WERI-Rb-1 (cell line): ENCODE data around the gene MRPS34.
A peak's percentile ranks its signal among the peaks of the same experiment; 100 is the strongest.

Experiments
- DNase-seq: peaks from one replicate; pipeline ENCODE4 v3.0.0-alpha.2; 2020
- H3K27ac ChIP-seq: fragments of 250-450 bp; sonication (Bioruptor Pico); 2 replicates; pipeline ENCODE4 v1.5.1; 2020; ENCODE audit warnings: mild to moderate bottlenecking, moderate library complexity
- H3K27me3 ChIP-seq: fragments of 250-450 bp; sonication (Bioruptor Pico); 2 replicates; pipeline ENCODE4 v1.5.1; 2021; ENCODE audit warnings: mild to moderate bottlenecking, low read depth, moderate library complexity; ENCODE audit not compliant: insufficient read depth, severe bottlenecking
- H3K36me3 ChIP-seq: fragments of 250-450 bp; sonication (Bioruptor Pico); 2 replicates; pipeline ENCODE4 v1.5.1; 2020; ENCODE audit warnings: mild to moderate bottlenecking, moderate library complexity
- H3K4me3 ChIP-seq: 2 replicates; pipeline ENCODE4 v1.5.1; 2011; ENCODE audit warnings: low read depth, mild to moderate bottlenecking, control low read depth, low read length
- H3K9me3 ChIP-seq: fragments of 250-450 bp; sonication (Bioruptor Pico); 2 replicates; pipeline ENCODE4 v1.5.1; 2021; ENCODE audit warnings: mild to moderate bottlenecking, moderate library complexity; ENCODE audit not compliant: severe bottlenecking
- CTCF ChIP-seq: IDR thresholded peaks from 2 replicates; pipeline ENCODE4 v1.5.1; 2011; ENCODE audit warnings: low read depth, mild to moderate bottlenecking, control low read depth, inconsistent platforms, low read length

Gene MRPS34

GRCh38 chr16:1775006-1775845 is 2.3 kb upstream of the MRPS34 start:
- H3K4me3 ChIP-seq: no peak overlapping the region
- peaks cover 64% of the 10 kb centered on the region for H3K36me3 ChIP-seq
- no peaks in the 10 kb centered on the region for H3K9me3 ChIP-seq
- no peak for TF ChIP-seq CTCF
- no peaks in the 10 kb centered on the region for H3K27me3 ChIP-seq
- DNase-seq: no peak
- H3K27ac ChIP-seq: peak overlapping the region; percentile 78

GRCh38 chr16:1774448-1774780 is 1.5 kb upstream of the MRPS34 start:
- no peak for TF ChIP-seq CTCF
- no peak overlapping the region for H3K4me3 ChIP-seq
- H3K27ac ChIP-seq: no peak overlapping the region
- peaks cover 64% of the 10 kb centered on the region for H3K36me3 ChIP-seq
- no peak for DNase-seq
- H3K27me3 ChIP-seq: no peaks in the 10 kb centered on the region
- no peaks in the 10 kb centered on the region for H3K9me3 ChIP-seq

GRCh38 chr16:1773703-1774447 is 941 bp upstream of the MRPS34 start:
- Histone ChIP-seq H3K27me3 (no peaks in the 10 kb centered on the region), H3K9me3 (no peaks in the 10 kb centered on the region), H3K4me3 (peak overlapping the region; percentile 77), H3K27ac (peak overlapping the region; percentile 87), H3K36me3 (peaks cover 66% of the 10 kb centered on the region)
- no peak for DNase-seq
- no peak for TF ChIP-seq CTCF

- TF ChIP-seq CTCF: no peak
- peak within 1 kb of the TSS; percentile 87 for H3K27ac ChIP-seq
- no peaks in the 10 kb centered on the region for H3K9me3 ChIP-seq
- no peak for DNase-seq
- H3K27me3 ChIP-seq: no peaks in the 10 kb centered on the region
- peak within 1 kb of the TSS; percentile 77 for H3K4me3 ChIP-seq
- H3K36me3 ChIP-seq: peaks cover 67% of the 10 kb centered on the region
Measured at GRCh38 chr16:1772362-1772907, 499 bp downstream of the MRPS34 start, which contains the start of gene EME2. Gene EME2, plus strand, starts transcription at chr16:1772810. Its CDS starts 418 bp downstream, at chr16:1773228.

- no peak for TF ChIP-seq CTCF
- H3K27me3 ChIP-seq: no peaks in the 10 kb centered on the region
- peak overlapping the region; percentile 87 for H3K27ac ChIP-seq
- H3K9me3 ChIP-seq: no peaks in the 10 kb centered on the region
- DNase-seq: no peak
- H3K4me3 ChIP-seq: peak overlapping the region; percentile 77
- peaks cover 67% of the 10 kb centered on the region for H3K36me3 ChIP-seq
Measured at GRCh38 chr16:1771864-1772361, 1.0 kb downstream of the MRPS34 start.
